ENCODE results near the gene AANAT. TPM values are rescaled to one million over a fixed set of nuclear protein-coding genes. Genes with fewer than 3 reads are reported as not detected.

Gene AANAT
- 0.52 TPM for polyA plus RNA-seq (2013, experiment 1 of 2)
- polyA plus RNA-seq (2013, experiment 2 of 2) = not detected

GRCh38 chr17:76467366-76467765 lies at the start of gene AANAT:
TSS of gene AANAT (plus strand) at chr17:76467603. CDS start at chr17:76468747, 1,144 bp downstream.
- Histone ChIP-seq H3K27ac (ENCODE audit: low read depth, low read length, severe bottlenecking) (no peak within 1 kb of the TSS), H3K9me3 (ENCODE audit: control insufficient read depth, low read length) (no peaks in the 10 kb centered on the region), H3K4me3 (ENCODE audit: extremely low read depth, insufficient read depth, low read length, poor library complexity, severe bottlenecking) (no peak within 1 kb of the TSS), H3K4me1 (ENCODE audit: control insufficient read depth, insufficient read depth, low read length, poor library complexity, severe bottlenecking) (peaks cover 7% of the 10 kb centered on the region), H3K36me3 (ENCODE audit: control insufficient read depth, insufficient read depth, low read length) (no peaks in the 10 kb centered on the region)
- 53 to 59% methylated on average over 6 to 7 of the region's 11 CpGs for WGBS, 2 experiments (ENCODE audit: insufficient coverage in 2 of 2)

GRCh38 chr17:76419576-76420260 lies 47.7 kb upstream of the AANAT start:
- Histone ChIP-seq H3K4me1 (ENCODE audit: control insufficient read depth, insufficient read depth, low read length, poor library complexity, severe bottlenecking) (peaks cover 5% of the 10 kb centered on the region), H3K4me3 (ENCODE audit: extremely low read depth, insufficient read depth, low read length, poor library complexity, severe bottlenecking) (no peak overlapping the region), H3K9me3 (ENCODE audit: control insufficient read depth, low read length) (no peaks in the 10 kb centered on the region), H3K36me3 (ENCODE audit: control insufficient read depth, insufficient read depth, low read length) (peaks cover 13% of the 10 kb centered on the region), H3K27ac (ENCODE audit: low read depth, low read length, severe bottlenecking) (no peak overlapping the region)
- WGBS, 2 experiments (ENCODE audit: insufficient coverage in 2 of 2) = 95 to 99% methylated on average over 12 to 16 of the region's 17 CpGs

- H3K36me3 ChIP-seq (ENCODE audit: control insufficient read depth, insufficient read depth, low read length) = peaks cover 13% of the 10 kb centered on the region
- H3K9me3 ChIP-seq (ENCODE audit: control insufficient read depth, low read length) = no peaks in the 10 kb centered on the region
- 90 to 97% methylated on average over 9 of the region's 10 CpGs for WGBS, 2 experiments (ENCODE audit: insufficient coverage in 2 of 2)
- no peak overlapping the region for H3K4me3 ChIP-seq (ENCODE audit: extremely low read depth, insufficient read depth, low read length, poor library complexity, severe bottlenecking)
- peaks cover 5% of the 10 kb centered on the region for H3K4me1 ChIP-seq (ENCODE audit: control insufficient read depth, insufficient read depth, low read length, poor library complexity, severe bottlenecking)
- H3K27ac ChIP-seq (ENCODE audit: low read depth, low read length, severe bottlenecking) = no peak overlapping the region
Measured at GRCh38 chr17:76420356-76421043, 46.9 kb upstream of the AANAT start.

- H3K9me3 ChIP-seq (ENCODE audit: control insufficient read depth, low read length) = no peaks in the 10 kb centered on the region
- H3K4me3 ChIP-seq (ENCODE audit: extremely low read depth, insufficient read depth, low read length, poor library complexity, severe bottlenecking) = no peak overlapping the region
- no peak overlapping the region for H3K27ac ChIP-seq (ENCODE audit: low read depth, low read length, severe bottlenecking)
- WGBS, 2 experiments (ENCODE audit: insufficient coverage in 2 of 2) = 20 to 51% methylated on average over 1 to 4 of the region's 7 CpGs
- H3K4me1 ChIP-seq (ENCODE audit: control insufficient read depth, insufficient read depth, low read length, poor library complexity, severe bottlenecking) = peaks cover 5% of the 10 kb centered on the region
- H3K36me3 ChIP-seq (ENCODE audit: control insufficient read depth, insufficient read depth, low read length) = peaks cover 13% of the 10 kb centered on the region
Measured at GRCh38 chr17:76421044-76421407, 46.4 kb upstream of the AANAT start.

GRCh38 chr17:76422406-76422805 lies 45.0 kb upstream of the AANAT start:
- Histone ChIP-seq H3K36me3 (ENCODE audit: control insufficient read depth, insufficient read depth, low read length) (peaks cover 6% of the 10 kb centered on the region), H3K27ac (ENCODE audit: low read depth, low read length, severe bottlenecking) (no peak overlapping the region), H3K9me3 (ENCODE audit: control insufficient read depth, low read length) (no peaks in the 10 kb centered on the region), H3K4me3 (ENCODE audit: extremely low read depth, insufficient read depth, low read length, poor library complexity, severe bottlenecking) (no peak overlapping the region), H3K4me1 (ENCODE audit: control insufficient read depth, insufficient read depth, low read length, poor library complexity, severe bottlenecking) (peaks cover 5% of the 10 kb centered on the region)
- 93 to 94% methylated on average over 8 of the region's 8 CpGs for WGBS, 2 experiments (ENCODE audit: insufficient coverage in 2 of 2)

GRCh38 chr17:76422860-76423259 lies 44.5 kb upstream of the AANAT start:
- Histone ChIP-seq H3K27ac (ENCODE audit: low read depth, low read length, severe bottlenecking) (no peak overlapping the region), H3K9me3 (ENCODE audit: control insufficient read depth, low read length) (no peaks in the 10 kb centered on the region), H3K4me3 (ENCODE audit: extremely low read depth, insufficient read depth, low read length, poor library complexity, severe bottlenecking) (no peak overlapping the region), H3K36me3 (ENCODE audit: control insufficient read depth, insufficient read depth, low read length) (peaks cover 3% of the 10 kb centered on the region), H3K4me1 (ENCODE audit: control insufficient read depth, insufficient read depth, low read length, poor library complexity, severe bottlenecking) (peaks cover under 1% of the 10 kb centered on the region)
- 94 to 97% methylated on average over 6 of the region's 6 CpGs for WGBS, 2 experiments (ENCODE audit: insufficient coverage in 2 of 2)

- Histone ChIP-seq H3K4me1 (ENCODE audit: control insufficient read depth, insufficient read depth, low read length, poor library complexity, severe bottlenecking) (no peaks in the 10 kb centered on the region), H3K9me3 (ENCODE audit: control insufficient read depth, low read length) (no peaks in the 10 kb centered on the region), H3K27ac (ENCODE audit: low read depth, low read length, severe bottlenecking) (no peak overlapping the region), H3K36me3 (ENCODE audit: control insufficient read depth, insufficient read depth, low read length) (peaks cover 3% of the 10 kb centered on the region), H3K4me3 (ENCODE audit: extremely low read depth, insufficient read depth, low read length, poor library complexity, severe bottlenecking) (no peak overlapping the region)
- WGBS, 2 experiments (ENCODE audit: insufficient coverage in 2 of 2) = 100% methylated on average over 1 to 3 of the region's 3 CpGs
Measured at GRCh38 chr17:76426853-76427252, 40.5 kb upstream of the AANAT start.

- Histone ChIP-seq H3K36me3 (ENCODE audit: control insufficient read depth, insufficient read depth, low read length) (peaks cover 3% of the 10 kb centered on the region), H3K27ac (ENCODE audit: low read depth, low read length, severe bottlenecking) (no peak overlapping the region), H3K9me3 (ENCODE audit: control insufficient read depth, low read length) (no peaks in the 10 kb centered on the region), H3K4me1 (ENCODE audit: control insufficient read depth, insufficient read depth, low read length, poor library complexity, severe bottlenecking) (no peaks in the 10 kb centered on the region), H3K4me3 (ENCODE audit: extremely low read depth, insufficient read depth, low read length, poor library complexity, severe bottlenecking) (no peak overlapping the region)
- WGBS, 2 experiments (ENCODE audit: insufficient coverage in 2 of 2) = 95 to 97% methylated on average over 4 to 7 of the region's 8 CpGs
Measured at GRCh38 chr17:76427501-76428231, 39.7 kb upstream of the AANAT start.

- Histone ChIP-seq H3K9me3 (ENCODE audit: control insufficient read depth, low read length) (no peaks in the 10 kb centered on the region), H3K27ac (ENCODE audit: low read depth, low read length, severe bottlenecking) (no peak overlapping the region), H3K4me1 (ENCODE audit: control insufficient read depth, insufficient read depth, low read length, poor library complexity, severe bottlenecking) (no peaks in the 10 kb centered on the region), H3K36me3 (ENCODE audit: control insufficient read depth, insufficient read depth, low read length) (no peaks in the 10 kb centered on the region), H3K4me3 (ENCODE audit: extremely low read depth, insufficient read depth, low read length, poor library complexity, severe bottlenecking) (no peak overlapping the region)
- no CpG with 5 or more reads among the region's 1 CpG for WGBS, 2 experiments (ENCODE audit: insufficient coverage in 2 of 2)
Measured at GRCh38 chr17:76428511-76428910, 38.9 kb upstream of the AANAT start.

GRCh38 chr17:76431509-76431908 lies 35.9 kb upstream of the AANAT start:
- no peaks in the 10 kb centered on the region for H3K9me3 ChIP-seq (ENCODE audit: control insufficient read depth, low read length)

More at GRCh38 chr17:76431509-76431908, 35.9 kb upstream of the AANAT start:
- H3K36me3 ChIP-seq (ENCODE audit: control insufficient read depth, insufficient read depth, low read length) = no peaks in the 10 kb centered on the region
- no peaks in the 10 kb centered on the region for H3K4me1 ChIP-seq (ENCODE audit: control insufficient read depth, insufficient read depth, low read length, poor library complexity, severe bottlenecking)
- H3K27ac ChIP-seq (ENCODE audit: low read depth, low read length, severe bottlenecking) = no peak overlapping the region
- no peak overlapping the region for H3K4me3 ChIP-seq (ENCODE audit: extremely low read depth, insufficient read depth, low read length, poor library complexity, severe bottlenecking)
- WGBS, 2 experiments (ENCODE audit: insufficient coverage in 2 of 2) = 71% methylated on average over 1 of the region's 2 CpGs; no CpG with 5 or more reads in 1 of the 2 experiments
